SK-MEL-5 (cell line): Measurements from ENCODE around the gene LST1. TPM values are rescaled to one million over a fixed set of nuclear protein-coding genes. Genes with fewer than 3 reads are reported as not detected.

ENCODE experiments used
- DNase-seq: peaks from one replicate; pipeline ENCODE4 v3.0.0-alpha.2; 2016; ENCODE audit warnings: low read depth, low spot score
- in situ Hi-C: cut with HindIII; loops from 2 replicates; pipeline ENCODE4 v1.10.0; 2016; ENCODE audit warnings: low sequenced_read_pairs, high pct_unique_total_duplicates, low pct_unique_long_range_greater_than_20kb
- small RNA-seq, 2 experiments: library from RNA; depleted of rRNA; stranded (forward); fragments of <200 nt; gene quantifications; one replicate each; pipeline ENCODE3, GENCODE V24; 2014
- total RNA-seq: library from RNA; depleted of rRNA; stranded (reverse); fragments of >200 nt; shearing (Covaris generic); gene quantifications from 2 replicates; pipeline ENCODE4 v1.2.3, GENCODE V29; 2014; rRNA removed

The LST1 gene
- total RNA-seq, 1 experiment from 2014 or later = not detected

GRCh38 chr6:31630177-31630934, 44.3 kb downstream of the LST1 start:
- in situ Hi-C loops = no loop called here

DNA sequence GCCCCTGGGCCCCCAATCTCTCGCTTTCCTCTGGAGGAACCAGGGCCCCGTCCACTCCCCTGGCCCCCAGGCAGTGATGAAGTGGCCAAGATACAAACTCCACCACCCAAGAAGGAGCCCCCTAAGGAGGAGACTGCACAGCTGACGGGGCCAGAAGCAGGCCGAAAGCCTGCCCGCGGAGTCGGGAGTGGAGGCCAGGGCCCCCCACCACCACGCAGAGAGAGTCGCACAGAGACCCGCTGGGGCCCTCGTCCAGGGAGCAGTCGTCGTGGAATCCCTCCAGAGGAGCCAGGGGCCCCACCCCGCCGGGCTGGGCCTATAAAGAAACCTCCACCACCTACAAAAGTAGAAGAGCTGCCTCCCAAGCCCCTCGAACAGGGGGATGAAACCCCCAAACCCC, 45.1 kb downstream of the LST1 start:
- in situ Hi-C loops = no loop called here
- no peak for DNase-seq

More at GRCh38 chr6:31630177-31630934, 44.3 kb downstream of the LST1 start:
- no peak for DNase-seq

DNA sequence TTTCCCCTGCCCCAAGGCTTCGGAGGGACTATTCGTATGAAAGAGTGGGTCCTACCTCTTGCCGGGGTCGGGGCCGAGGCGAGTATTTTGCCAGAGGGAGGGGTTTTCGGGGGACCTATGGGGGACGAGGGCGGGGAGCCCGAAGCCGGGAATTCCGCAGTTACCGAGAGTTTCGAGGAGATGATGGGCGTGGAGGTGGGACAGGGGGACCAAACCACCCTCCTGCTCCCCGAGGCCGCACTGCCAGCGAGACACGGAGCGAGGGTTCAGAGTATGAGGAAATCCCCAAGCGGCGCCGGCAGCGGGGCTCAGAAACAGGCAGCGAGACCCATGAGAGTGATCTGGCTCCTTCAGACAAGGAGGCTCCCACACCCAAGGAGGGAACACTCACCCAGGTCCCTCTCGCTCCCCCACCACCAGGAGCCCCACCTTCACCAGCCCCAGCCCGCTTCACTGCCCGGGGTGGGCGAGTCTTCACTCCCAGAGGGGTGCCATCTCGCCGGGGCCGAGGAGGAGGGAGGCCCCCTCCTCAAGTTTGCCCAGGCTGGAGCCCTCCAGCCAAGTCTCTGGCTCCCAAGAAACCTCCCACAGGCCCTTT, 45.7 kb downstream of the LST1 start:
- in situ Hi-C loops = no loop called here
- DNase-seq = no peak

DNA sequence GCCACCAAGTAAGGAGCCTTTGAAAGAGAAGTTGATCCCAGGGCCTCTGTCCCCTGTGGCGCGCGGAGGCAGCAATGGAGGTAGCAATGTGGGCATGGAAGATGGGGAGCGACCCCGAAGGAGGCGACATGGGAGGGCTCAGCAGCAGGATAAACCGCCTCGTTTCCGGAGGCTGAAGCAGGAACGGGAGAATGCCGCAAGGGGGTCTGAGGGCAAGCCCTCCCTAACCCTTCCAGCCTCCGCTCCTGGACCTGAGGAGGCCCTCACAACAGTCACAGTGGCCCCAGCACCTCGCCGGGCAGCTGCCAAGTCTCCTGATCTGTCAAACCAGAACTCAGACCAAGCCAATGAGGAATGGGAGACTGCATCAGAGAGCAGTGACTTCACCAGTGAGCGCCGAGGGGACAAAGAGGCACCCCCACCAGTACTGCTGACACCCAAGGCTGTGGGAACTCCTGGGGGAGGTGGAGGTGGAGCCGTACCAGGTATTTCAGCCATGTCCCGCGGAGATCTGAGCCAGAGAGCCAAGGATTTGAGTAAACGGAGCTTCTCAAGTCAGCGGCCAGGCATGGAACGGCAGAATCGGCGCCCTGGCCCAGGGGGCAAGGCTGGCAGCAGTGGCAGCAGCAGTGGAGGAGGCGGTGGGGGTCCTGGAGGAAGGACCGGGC, 46.3 kb downstream of the LST1 start:
- in situ Hi-C loops = no loop called here
- no peak for DNase-seq

GRCh38 chr6:31633447-31633846, 47.4 kb downstream of the LST1 start:
- DNase-seq = no peak
- in situ Hi-C loops = no loop called here

DNA sequence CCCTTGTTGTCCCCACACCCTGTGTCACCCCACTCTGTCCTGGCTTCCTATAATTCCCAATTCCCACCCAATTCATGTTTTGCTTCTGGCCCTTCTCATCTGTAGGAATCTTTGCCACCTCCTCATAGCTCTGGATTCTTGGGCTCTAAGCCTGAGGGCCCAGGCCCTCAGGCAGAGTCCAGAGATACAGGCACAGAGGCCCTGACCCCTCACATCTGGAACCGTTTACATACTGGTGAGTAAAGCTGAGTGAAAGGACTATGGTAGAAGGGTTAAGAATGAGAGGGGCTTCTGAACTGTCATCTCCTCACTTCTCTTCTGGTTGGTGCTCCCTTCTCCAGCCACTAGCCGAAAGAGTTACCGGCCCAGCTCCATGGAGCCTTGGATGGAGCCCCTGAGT, 48.1 kb downstream of the LST1 start:
- in situ Hi-C loops = no loop called here
- no peak for DNase-seq

GRCh38 chr6:31634969-31635575, 49.0 kb downstream of the LST1 start:
- DNase-seq = peak; percentile 26
- in situ Hi-C loops = no loop called here

DNA sequence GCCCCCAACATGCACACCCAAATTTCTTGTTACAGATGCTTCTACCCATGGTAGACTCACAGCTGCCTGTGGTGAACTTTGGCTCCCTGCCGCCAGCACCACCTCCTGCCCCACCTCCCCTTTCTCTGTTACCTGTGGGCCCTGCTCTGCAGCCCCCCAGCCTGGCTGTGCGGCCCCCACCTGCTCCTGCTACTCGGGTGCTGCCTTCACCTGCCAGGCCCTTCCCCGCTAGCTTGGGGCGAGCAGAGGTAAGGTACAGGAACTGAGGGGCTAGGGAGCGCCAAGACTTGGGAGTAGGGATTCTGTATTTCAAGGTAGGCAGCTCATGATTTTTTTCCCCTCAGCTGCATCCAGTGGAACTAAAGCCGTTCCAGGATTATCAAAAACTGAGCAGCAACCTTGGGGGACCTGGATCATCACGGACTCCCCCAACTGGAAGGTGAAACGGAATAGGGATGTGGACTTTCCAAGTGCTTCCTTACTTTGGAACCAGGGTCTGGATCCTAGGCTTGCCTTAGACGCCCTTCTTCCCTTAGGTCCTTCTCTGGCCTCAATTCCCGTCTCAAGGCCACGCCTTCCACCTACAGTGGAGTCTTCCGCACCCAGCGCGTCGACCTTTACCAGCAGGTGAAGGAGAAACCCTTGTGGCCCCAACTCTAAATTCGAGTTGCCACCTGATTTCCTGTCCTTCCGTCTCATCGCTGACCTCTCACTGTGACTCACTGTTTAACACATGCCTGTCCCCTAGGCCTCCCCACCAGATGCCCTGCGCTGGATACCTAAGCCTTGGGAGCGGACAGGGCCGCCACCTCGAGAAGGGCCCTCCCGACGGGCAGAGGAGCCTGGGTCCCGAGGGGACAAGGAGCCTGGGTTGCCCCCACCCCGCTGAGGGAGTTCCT, 50.9 kb downstream of the LST1 start:
- DNase-seq = no peak

More for the DNA sequence above, 50.9 kb downstream of the LST1 start:
- in situ Hi-C loops = no loop called here

Small RNA genes within 50 kb of the gene (small RNA-seq; reads per million reads assigned to genes)
- 0 reads per million in 2 experiments for gene MIR6832
- gene SNORA38 = 10.4 to 27.6 reads per million in 2 experiments
- gene SNORD117 = 52.7 to 646 reads per million in 2 experiments
- 0 reads per million in 2 experiments for gene SNORD84
- gene UQCRHP1 = 0 reads per million in 2 experiments

Other genes starting within 250 kb of the LST1 start
- gene HLA-B, start 229.1 kb upstream of the LST1 start, total RNA-seq = 179 and 192 TPM in 2 replicates
- 71.5 and 77.4 TPM in 2 replicates for gene MICA, start 182.7 kb upstream of the LST1 start, total RNA-seq
- gene MICB, start 88.1 kb upstream of the LST1 start, total RNA-seq = 4.9 and 7.0 TPM in 2 replicates
- gene MCCD1, start 57.3 kb upstream of the LST1 start, total RNA-seq = not detected in 2 replicates
- gene DDX39B, start 44.3 kb upstream of the LST1 start, total RNA-seq = 384 and 391 TPM in 2 replicates
- gene ATP6V1G2, start 39.7 kb upstream of the LST1 start, total RNA-seq = 0.32 and 0.45 TPM in 2 replicates
- gene NFKBIL1, start 38.7 kb upstream of the LST1 start, total RNA-seq = 17.2 and 17.8 TPM in 2 replicates
- not detected in 2 replicates for gene LTA, start 14.0 kb upstream of the LST1 start, total RNA-seq
- not detected in 2 replicates for gene TNF, start 10.7 kb upstream of the LST1 start, total RNA-seq
- gene LTB, start 3.9 kb upstream of the LST1 start, total RNA-seq = not detected in 2 replicates
- gene NCR3, start 6.7 kb downstream of the LST1 start, total RNA-seq = not detected in 2 replicates
- gene AIF1, start 29.0 kb downstream of the LST1 start, total RNA-seq = not detected in 2 replicates
- gene PRRC2A, start 34.4 kb downstream of the LST1 start, total RNA-seq = 32.0 and 48.6 TPM in 2 replicates
- gene BAG6, start 66.4 kb downstream of the LST1 start, total RNA-seq = 110 and 149 TPM in 2 replicates
- 0.42 and 0.43 TPM in 2 replicates for gene APOM, start 69.6 kb downstream of the LST1 start, total RNA-seq
- 24.5 and 25.6 TPM in 2 replicates for gene C6orf47, start 74.5 kb downstream of the LST1 start, total RNA-seq
- gene GPANK1, start 78.7 kb downstream of the LST1 start, total RNA-seq = 17.8 and 18.5 TPM in 2 replicates
- gene CSNK2B, start 79.8 kb downstream of the LST1 start, total RNA-seq = 213 and 226 TPM in 2 replicates
- 0.85 and 0.87 TPM in 2 replicates for gene LY6G5B, start 83.7 kb downstream of the LST1 start, total RNA-seq
- gene LY6G5C, start 94.8 kb downstream of the LST1 start, total RNA-seq = 0.48 TPM in 1 of 2 replicates, not detected in the other
- 53.0 and 55.0 TPM in 2 replicates for gene ABHD16A, start 117.0 kb downstream of the LST1 start, total RNA-seq
- not detected in 2 replicates for gene LY6G6F, start 120.6 kb downstream of the LST1 start, total RNA-seq
- not detected in 2 replicates for gene LY6G6D, start 129.1 kb downstream of the LST1 start, total RNA-seq
- not detected in 2 replicates for gene LY6G6C, start 135.5 kb downstream of the LST1 start, total RNA-seq
- gene MPIG6B, start 137.1 kb downstream of the LST1 start, total RNA-seq = not detected in 2 replicates
- 4.6 and 4.7 TPM in 2 replicates for gene DDAH2, start 143.0 kb downstream of the LST1 start, total RNA-seq
- gene CLIC1, start 150.3 kb downstream of the LST1 start, total RNA-seq = 466 and 467 TPM in 2 replicates
- 16.1 and 17.5 TPM in 2 replicates for gene MSH5, start 153.7 kb downstream of the LST1 start, total RNA-seq
- 1.1 and 1.7 TPM in 2 replicates for gene SAPCD1, start 176.4 kb downstream of the LST1 start, total RNA-seq
- gene VWA7, start 191.1 kb downstream of the LST1 start, total RNA-seq = not detected in 2 replicates
- gene VARS1, start 209.5 kb downstream of the LST1 start, total RNA-seq = 38.9 and 53.0 TPM in 2 replicates
- 45.6 and 47.0 TPM in 2 replicates for gene LSM2, start 220.7 kb downstream of the LST1 start, total RNA-seq
- gene HSPA1L, start 229.0 kb downstream of the LST1 start, total RNA-seq = 0.29 TPM in 2 replicates
- 7.1 and 8.2 TPM in 2 replicates for gene HSPA1A, start 229.3 kb downstream of the LST1 start, total RNA-seq
- gene HSPA1B, start 241.5 kb downstream of the LST1 start, total RNA-seq = 104 TPM in 2 replicates